Vagina (tissue), 2 donors: ENCODE measurements around the gene IL17RE.
A peak's percentile ranks its signal among the peaks of the same experiment; 100 is the strongest.

Source experiments
- CTCF ChIP-seq, 3 experiments: fragments of 450-650 bp in 2 of 3; fragments of 200-600 bp in 1 of 3; sonication (generic) in 1 of 3; IDR thresholded peaks; one replicate each; pipeline ENCODE4 v1.5.1; 2017 to 2019; ENCODE audit warnings: antibody characterized with exemption in 3 of 3, mild to moderate bottlenecking in 2 of 3, moderate library complexity in 2 of 3
- POLR2A ChIP-seq, 2 donors: fragments of 450-650 bp; IDR thresholded peaks; one replicate each; pipeline ENCODE4 v1.6.1; 2017; ENCODE audit warnings: antibody characterized with exemption in 2 of 2, mild to moderate bottlenecking in 2 of 2, moderate library complexity in 2 of 2
- POLR2AphosphoS5 ChIP-seq, 2 donors: sonication (generic); formaldehyde crosslinking; IDR thresholded peaks; one replicate each; pipeline ENCODE4 v1.9.0; 2017; ENCODE audit warnings: antibody characterized with exemption in 2 of 2, mild to moderate bottlenecking in 2 of 2, low read depth in 1 of 2; ENCODE audit not compliant: insufficient read depth in 1 of 2

- TF ChIP-seq POLR2AphosphoS5 (IDR thresholded peaks at IDR 0.05; ENCODE audit: insufficient read depth in 1 of 2, low read depth in 1 of 2) = peak in 1 of 2 donors; percentile 58
- TF ChIP-seq CTCF (IDR thresholded peaks at IDR 0.05) = no peak
- TF ChIP-seq POLR2A (IDR thresholded peaks at IDR 0.05) = no peak
These were observed 38.3 kb upstream of the IL17RE start for GRCh38 chr3:9864200-9864927.
